Stimulated activated CD4-positive, alpha-beta T cell treated with anti-CD3 and anti-CD28 coated beads, Interleukin-12 subunit alpha, Interleukin-12 subunit beta, amount 100 ng/mL, for 48 hours (primary cell): ENCODE data around the gene RNU6-9.
A peak's percentile ranks its signal among the peaks of the same experiment; 100 is the strongest.

Source experiments
- DNase-seq, 3 donors: peaks; one replicate each; pipeline ENCODE4 v3.0.0-alpha.2; 2020; ENCODE audit warnings: low read depth in 2 of 3, low spot score in 1 of 3

Gene RNU6-9

DNA sequence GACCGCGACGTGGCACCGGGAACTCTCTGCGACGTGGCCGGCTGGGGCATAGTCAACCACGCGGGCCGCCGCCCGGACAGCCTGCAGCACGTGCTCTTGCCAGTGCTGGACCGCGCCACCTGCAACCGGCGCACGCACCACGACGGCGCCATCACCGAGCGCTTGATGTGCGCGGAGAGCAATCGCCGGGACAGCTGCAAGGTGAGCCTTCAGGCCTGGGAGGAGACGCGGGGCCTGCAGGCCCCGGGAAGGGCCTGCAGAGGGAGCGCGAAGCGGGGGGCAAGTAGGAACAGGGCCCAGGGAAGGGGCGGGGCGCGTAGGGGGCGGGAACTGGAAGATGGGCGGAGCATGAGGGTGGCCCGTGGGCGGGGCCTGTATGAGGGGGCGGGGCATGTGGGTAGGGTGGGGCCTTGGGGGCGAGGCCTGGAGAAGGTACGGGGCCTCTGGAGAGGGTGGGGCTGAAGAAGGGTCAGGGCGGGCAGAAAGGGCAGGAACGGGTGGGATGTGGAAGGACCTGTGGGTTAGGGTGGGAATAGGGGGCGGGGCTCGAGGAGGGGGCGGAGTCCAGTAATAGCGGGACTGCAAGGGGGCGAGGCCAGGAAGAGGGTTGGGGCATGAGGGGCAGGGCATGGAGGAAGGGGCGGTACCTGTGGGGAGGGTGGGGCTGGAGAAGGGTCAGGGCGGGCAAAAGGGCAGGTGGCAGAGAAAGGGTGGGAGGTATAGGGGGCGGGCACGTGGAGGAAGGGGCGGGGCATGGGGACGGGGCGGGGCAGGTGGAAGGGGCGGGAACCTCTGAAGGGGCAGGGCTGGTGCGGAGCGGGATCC lies 31.3 kb upstream of the RNU6-9 start:
- DNase-seq: peak; percentile 48 to 75 (median 65)

DNA sequence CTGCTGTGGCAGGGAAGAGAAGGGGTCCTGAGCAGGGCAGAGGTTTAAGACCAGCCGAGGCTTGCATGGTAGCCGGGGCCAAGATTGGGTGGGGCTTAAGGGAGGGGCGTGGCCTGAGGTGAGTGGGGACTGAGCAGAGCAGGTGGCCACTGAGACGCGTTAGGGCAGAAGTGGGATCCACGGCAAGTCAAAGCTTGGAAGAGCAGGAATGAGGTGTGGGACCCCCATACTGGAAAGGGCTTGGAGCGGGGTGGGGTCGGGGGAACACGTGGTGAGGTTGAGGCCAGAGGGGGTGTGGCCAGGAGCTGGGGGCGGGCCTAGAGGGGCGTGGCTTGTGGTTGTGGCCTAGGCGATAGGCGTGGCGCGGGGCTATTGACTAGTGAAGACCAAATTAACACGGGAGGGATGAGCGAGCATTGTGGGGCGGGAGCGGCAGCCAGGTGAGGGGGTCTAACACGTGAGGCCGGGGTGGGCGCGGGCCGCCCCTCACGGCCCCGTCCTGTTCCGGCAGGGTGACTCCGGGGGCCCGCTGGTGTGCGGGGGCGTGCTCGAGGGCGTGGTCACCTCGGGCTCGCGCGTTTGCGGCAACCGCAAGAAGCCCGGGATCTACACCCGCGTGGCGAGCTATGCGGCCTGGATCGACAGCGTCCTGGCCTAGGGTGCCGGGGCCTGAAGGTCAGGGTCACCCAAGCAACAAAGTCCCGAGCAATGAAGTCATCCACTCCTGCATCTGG lies 30.5 kb upstream of the RNU6-9 start:
- DNase-seq: peak; percentile 69 to 85 (median 74)

DNA sequence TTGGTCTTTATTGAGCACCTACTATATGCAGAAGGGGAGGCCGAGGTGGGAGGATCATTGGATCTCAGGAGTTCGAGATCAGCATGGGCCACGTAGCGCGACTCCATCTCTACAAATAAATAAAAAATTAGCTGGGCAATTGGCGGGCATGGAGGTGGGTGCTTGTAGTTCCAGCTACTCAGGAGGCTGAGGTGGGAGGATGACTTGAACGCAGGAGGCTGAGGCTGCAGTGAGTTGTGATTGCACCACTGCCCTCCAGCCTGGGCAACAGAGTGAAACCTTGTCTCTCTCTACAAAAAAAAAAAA lies 30.0 kb upstream of the RNU6-9 start:
- no peak for DNase-seq

DNA sequence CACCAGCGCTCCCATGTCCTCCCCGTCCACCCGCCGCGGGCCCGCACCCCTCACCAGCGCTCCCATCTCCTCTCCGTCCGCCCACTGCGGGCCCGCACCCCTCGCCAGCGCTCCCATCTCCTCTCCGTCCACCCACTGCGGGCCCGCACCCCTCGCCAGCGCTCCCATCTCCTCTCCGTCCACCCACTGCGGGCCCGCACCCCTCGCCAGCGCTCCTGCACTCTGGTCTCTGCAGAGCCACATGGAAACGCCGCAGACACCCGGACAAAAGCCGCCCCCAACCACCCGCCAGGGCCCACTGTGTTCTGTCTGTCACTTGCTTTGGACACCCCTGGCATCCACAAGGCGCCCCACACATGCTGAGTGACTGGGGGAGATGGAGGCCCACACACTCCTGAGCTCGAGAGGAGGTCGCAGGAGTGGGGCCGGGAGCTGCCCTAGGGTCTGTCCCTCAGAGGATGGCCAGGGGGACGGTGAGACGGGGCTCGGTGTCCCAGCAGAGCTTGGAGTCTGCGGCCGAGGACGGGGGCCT lies 26.4 kb upstream of the RNU6-9 start:
- DNase-seq: no peak

DNA sequence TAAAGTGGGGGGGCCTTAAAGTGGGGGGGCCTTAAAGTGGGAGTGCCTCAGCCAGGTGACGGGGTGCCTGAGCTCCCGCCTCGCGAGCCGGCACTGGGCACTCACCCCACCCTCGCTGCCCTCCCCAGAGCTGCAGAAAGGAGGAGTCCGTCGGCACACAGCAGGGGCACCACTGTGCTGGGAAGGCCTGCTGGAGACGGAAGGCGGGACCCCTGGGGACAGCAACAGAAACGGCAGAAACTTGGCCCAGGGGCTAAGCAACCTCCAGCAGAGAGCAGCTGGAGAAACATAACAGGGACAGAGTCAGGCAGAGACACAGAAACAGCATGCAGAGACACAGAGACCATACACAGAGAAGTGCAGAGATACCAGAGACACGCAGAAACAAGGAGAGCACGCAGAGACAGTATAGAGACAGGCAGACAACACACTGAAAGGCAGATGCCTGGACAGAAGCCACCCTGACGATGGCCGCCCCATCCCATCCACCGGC lies 25.9 kb upstream of the RNU6-9 start:
- DNase-seq: no peak

DNA sequence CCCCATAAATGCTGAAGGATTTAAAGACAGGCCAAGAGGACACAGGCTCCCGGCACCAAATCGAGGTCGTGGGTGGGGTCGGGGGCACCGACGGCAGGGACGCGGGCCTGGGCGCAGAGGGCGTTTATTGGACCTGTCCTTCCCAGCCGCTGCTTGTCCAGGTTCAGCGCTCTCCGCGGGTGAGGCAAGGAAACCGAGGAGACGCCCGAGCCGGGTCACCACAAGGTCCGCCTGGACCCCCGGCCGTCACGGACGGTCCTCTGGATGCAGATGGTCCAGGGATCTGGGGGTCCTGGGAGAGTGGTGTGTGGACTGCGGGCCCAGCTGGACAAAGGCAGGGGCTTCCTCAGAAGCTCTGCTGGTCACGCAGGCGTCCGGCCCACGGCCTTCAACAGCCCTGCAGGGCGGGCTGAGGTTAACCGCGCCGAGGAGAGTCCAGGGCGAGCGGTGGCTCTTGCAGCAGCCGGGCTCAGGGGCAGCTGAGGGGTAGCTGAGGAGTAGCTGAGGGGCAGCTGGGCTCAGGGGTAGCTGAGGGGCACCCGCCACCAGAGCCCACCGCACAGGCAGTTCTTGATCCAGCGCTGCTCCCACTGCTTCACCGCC lies 25.3 kb upstream of the RNU6-9 start:
- no peak for DNase-seq

DNA sequence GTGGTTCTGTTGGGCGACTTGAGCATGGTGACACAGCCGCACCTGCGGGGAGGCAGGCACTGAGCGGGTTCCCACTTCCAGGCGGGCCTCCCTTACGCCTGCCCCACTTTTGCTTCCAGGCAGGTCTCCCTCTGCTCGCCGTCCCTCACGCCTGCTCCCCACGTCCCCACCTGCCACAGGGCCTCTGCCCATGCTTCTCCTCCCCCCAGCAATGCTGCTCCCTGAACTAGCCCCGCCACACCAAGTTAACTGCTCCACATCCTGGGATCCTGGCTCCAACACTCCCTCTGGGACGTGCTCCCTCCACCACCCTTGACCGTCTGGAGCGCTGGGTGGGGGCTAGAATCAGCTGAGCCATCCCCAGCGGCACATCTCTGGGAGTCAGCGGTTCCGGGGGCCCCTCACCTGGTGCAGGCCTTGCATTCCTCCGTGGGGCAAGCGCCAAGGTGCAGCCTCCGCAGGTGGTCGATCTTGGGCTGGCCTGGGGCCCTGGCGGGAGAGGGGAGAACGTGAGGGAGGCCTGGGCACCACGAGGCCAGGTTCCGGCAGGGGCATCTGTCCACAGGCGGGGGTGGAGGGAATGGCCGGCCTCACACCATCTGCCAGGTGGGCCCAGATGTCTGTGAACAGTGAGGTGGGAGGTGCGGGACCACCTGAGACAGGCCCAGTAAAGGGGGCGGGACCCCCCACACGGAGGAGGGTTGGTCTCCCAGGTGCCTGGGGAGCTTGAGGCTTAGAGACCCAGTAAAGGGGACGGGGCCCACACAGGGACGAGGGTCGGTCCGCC lies 24.6 kb upstream of the RNU6-9 start:
- no peak for DNase-seq

DNA sequence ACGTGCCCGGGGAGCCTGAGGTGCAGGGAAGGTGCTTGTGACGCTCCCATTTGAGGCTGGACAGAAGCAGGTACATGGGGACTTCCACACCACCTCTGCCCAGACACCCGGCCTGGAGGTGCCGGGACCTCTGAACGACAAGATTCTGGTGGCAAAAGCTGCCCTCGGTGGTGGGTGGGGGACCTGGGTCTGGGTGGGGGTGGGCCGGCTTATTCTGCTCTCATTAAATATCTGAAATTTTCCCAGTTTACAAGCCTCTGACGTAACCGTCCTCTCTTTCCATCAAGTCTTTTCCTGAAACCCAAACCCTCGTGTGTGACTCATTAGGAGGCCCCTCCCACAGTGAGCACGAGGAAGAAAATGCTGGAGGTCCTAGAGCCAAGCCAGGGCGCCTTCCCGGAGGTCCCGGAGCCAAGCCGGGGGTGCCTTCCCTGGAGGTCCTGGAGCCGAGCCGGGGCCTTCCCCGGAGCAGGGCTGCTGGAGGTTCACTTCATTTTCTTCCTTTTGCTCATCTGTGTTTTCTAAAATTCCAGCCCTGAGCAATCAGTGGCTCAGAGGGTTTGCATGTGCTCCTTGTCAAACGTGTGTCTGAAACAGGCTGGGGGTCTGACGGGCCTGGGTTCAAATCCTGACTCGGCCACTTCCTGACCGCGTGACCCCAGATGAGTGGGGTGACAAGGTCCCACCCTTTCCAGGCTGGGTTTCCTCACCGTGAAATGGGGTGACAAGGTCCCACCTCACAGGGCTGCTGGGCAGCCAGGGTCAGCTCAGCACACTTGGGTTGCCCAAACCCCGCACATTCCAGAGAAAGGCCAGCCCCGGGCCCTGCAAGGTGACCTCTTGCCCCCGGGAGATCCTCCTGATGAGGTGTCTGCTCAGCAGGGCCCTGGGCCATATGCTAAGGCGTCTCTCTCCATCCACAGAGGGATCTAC lies 23.8 kb upstream of the RNU6-9 start:
- no peak for DNase-seq

DNA sequence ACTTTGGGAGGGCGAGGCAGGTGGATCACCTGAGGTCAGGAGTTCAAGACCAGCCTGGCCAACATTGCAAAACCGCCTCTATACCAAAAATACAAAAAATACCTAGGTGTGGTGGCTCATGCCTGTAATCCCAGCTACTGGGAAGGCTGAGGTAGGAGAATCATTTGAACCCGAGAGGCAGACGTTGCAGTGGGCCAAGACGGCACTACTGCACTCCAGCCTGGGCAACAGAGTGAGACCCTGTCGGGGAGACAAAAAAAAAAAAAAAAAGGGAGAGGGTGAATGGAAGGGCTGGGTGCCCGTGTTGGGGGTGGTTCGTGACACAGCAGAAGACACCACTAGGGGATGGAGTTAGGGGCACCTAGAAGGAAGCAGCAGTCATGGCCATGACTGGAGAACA lies 23.0 kb upstream of the RNU6-9 start:
- no peak for DNase-seq

DNA sequence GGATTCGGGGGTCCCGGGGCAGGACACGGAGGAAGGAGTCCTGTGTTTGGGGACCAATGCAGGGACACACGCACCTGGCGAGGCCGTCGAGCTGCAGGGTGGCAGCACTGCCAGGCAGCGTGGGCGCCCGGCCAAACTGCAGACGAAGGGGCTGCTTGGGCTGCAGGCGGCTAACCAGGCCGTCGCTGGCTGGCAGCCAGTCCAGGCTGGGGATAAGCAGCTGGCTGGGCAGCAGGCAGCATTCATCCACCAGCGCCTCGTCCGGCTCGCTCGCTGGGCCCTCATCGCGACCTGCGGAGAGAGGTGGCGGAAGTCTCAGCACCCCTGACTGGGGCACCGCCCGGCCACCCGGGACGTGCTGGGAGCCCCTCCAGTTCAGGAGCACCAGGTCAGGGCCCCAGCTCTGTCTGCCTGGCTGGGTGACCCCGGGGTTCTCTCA lies 22.3 kb upstream of the RNU6-9 start:
- no peak for DNase-seq

DNA sequence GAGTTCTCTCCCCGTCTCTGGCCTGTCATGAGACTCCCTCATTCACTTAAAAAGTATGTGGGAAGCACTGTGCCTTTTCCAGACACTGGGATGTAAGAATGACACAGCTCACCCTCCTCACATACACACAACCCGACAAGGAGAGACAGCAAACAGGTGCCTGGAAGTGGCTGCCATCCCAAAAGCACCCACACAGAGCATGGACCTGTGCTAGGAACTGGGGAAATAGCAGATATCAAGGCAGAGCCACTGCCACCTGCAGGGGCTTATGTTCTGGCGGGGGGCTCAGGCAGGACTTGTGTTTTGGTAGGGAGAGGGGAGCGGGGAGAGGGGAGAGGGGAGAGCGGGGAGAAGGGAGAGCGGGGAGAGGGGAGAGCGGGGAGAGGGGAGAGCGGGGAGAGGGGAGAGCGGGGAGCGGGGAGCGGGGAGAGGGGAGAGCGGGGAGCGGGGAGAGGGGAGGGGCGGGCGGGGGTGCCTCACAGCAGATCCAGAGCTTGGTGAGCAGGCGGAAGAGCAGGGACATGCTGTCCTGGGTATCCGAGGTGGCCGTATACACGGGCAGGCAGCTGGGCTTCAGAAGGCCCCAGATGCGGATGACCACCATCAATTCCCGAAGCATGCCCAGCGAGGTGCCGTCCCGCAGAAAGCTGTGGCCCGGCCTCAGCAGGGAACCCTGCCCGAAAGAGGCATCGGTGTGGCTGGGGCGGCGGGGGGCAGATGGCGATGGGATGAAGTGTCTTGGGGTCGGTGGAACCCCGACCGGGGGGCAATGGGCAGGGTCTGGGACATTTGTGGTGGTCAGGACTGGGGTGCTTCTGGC lies 21.6 kb upstream of the RNU6-9 start:
- no peak for DNase-seq

DNA sequence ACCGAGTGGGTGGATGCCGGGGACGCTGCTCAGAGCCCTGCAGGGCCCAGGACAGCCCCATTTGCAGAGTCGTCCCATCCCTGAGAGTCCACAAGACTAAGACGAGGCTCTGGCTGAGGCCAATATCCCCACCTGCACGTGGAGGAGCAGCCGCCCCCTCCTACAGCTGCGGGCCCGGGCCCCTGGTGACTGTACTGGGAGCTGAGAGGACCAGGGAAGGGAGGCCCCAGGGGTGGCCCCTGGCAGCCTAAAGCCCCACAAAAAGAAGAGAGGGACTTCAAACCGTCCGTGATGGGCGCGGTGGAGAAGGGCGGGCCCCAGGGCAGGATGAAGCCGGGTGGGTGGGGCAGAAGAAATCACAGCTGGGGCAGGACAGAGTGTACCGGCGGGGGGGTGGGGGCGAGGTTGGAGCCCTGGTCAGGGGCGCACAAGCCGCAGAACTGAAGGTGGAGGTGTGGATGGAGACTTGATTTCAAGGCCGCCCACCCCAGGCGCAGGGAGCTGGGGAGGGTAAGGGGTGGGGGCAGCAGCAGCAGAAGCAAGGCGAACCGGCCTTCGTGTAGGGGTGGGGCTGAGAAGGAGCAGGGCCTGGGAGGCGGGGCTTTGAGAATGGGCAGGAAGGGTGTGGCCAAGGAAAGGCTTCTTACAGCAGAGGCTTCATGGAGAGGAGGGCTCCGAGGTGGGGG lies 20.9 kb upstream of the RNU6-9 start:
- DNase-seq: peak; percentile 72 to 77 (median 76)

DNA sequence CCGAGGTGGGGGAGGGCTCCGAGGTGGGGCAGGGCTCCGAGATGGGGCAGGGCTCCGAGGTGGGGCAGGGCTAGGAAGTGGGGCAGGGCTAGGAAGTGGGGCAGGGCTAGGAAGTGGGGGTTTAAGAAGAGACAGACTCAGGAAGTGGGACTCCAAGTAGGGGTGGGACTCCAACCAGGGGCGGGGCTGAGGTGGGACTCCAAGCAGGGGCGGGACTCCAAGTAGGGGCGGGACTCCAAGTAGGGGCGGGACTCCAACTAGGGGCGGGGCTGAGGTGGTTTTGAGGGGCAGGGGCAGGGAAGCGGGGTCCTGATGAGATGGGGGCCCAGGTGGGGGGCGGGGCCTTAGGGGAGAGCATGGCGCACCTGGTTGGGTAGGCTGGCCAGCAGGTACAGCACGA lies 20.2 kb upstream of the RNU6-9 start:
- peak; percentile 54 to 57 (median 56) for DNase-seq

DNA sequence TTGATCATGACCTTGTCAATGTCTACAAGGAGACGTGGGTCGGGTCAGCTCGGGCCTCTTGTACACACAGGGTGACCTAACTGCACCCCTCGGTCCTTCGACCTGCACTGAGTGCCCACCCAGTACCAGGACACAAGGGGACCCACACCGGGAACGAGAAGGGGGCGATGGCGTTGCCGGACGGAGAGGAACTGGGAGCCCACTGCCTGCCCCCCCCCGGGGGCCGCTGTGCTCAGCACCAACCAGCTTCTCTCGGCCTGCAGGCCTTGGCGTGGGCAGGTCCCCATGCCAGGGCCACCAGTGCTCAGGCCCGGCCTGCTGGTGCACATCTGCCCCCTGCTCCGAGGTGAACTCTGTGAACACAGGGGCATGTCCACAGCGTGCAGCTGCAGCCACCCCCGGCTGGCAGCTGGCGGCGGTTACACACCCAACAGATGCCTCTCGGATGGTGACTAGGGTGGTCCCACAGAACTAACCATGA lies 19.7 kb upstream of the RNU6-9 start:
- DNase-seq: no peak

DNA sequence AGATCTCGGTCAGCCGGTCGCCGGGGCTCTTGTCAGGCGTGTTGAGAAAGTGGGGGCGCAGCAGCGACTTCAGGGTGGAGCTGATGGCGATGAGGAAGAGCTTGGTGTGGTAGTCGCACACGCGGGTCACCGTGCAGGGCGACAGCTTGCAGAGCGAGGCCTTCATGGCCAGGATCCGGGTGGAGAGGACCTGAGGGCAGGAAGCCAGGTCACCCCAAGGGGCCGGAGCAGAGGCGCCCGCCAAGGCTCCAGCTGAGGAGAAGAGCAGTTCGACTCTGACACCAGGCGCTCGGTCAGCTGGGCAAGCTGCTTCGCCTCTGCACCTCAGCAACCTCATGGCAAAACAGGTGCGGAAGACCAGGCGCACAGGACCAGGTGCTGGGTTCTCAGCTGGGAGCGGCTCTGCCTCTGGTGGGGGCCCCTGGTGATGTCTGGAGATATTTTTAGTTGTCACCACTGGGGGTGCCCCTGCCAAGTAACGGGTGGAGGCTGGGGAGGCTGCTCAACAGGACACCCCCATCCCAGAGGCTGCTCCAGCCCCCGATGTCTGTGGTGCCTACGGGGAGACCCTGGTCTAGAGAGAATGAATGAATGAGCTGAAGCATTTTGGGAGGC lies 17.9 kb upstream of the RNU6-9 start:
- no peak for DNase-seq

DNA sequence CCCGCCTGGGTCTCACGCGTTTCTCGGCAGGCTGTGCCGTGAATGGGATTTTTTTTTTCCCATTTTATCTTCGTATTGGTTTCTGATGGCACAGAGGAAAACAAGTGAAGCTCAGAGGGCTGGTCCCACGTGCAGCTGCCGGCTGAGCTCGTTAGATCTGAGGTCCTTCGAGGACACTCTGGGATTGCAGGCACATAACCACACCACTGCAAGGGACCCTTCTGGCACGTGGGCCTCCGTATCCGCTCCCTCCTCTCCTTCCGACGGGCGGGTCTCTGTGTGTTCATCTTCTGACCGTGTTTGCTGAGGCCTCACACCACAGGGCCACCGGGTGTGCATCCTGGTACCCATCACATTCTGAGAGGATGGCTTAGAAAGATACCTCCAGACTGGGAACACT lies 17.2 kb upstream of the RNU6-9 start:
- no peak for DNase-seq

DNA sequence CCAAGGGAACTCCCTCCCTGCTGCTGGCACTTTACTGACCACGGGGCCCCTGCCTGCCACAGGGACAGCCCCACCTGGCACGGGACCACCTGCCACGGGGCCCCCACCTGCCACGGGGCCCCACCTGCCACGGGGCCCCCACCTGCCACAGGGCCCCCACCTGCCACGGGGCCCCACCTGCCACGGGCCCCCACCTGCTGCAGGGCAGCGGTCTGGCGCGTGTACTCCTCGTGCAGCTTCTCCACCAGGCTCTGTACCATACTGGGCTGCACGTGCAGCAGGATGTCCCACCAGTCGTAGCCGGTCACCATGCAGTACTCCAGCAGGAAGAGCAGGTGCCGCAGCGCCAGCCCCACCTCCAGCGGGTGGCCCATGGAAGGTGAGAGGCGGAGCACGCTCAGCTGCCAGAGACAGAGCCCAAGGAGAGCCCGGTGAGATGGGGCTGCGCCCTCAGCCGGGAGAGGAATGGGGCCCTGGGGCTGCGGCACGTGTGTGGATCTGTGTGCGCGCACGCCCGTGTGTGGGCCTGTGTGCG lies 16.4 kb upstream of the RNU6-9 start:
- no peak for DNase-seq
